ENCODE results near the gene UPK3BL2. TPM values are rescaled to one million over a fixed set of nuclear protein-coding genes. Genes with fewer than 3 reads are reported as not detected.
"Not testable (repeated sequence)": the region's sequence is repeated elsewhere in the genome, so short reads cannot be mapped to it uniquely, and the experiment has no call there.

Gene UPK3BL2
- total RNA-seq, 2 donors from 2014 or later, result 23.3 to 26.0 TPM

DNA sequence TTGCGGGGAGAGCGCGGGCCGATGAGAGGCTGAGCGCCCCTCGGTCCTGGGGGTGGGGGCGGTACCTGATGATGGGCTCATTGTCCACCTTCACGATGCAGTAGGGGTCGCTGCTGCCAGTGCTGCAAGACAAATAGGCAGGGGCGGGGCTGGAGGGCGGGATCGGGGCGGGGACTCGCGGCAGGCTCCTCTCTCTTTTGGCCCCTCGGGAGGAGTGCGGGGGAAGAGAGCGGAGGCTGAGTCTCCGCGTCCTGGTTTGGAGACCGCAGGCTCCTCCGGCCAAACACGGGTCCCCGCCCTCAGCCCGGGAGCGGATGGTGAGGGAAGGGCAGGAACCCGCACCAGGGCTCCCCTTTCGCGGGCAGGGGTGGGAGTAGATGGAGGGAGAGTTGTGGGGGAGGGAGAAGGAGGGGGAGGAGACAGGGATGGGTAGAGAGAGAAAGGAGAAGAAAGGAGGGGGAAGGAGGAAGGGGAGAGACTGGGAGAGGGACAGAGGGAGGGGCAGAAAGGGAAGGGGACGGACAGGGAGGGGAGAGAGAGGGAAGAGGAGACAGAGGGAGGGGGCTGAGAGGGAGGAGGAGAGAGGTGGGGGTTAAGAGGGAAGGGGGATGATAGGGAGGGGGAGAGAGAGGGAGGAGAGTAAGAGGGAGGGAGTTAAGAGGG is 31.5 kb downstream of the UPK3BL2 start:
- not testable (repeated sequence) for DNase-seq (ENCODE audit: low spot score in 2 of 2); H3K36me3 Mint-ChIP-seq; H3K27ac Mint-ChIP-seq; H3K9me3 Mint-ChIP-seq
- ATAC-seq, result peak; percentile 56 to 79

DNA sequence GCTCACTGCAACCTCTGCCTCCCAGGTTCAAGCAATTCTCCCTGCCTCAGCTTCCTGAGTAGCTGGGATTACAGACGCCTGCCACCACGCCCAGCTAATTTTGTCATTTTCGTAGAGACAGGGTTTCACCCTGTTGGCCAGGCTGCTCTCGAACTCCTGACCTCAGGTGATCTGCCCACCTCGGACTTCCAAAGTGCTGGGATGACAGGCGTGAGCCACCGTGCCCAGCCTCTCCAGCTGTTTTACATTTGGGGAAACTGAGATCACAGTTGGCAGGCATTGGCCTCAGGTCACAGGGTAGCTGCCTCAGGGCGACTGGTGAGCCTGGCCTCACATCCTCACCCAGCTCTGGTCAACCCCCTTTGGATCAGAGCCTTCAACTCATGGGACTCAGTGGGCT is 32.9 kb downstream of the UPK3BL2 start:
- H3K27ac Mint-ChIP-seq, H3K36me3 Mint-ChIP-seq, H3K9me3 Mint-ChIP-seq, ATAC-seq: not testable (repeated sequence)
- DNase-seq (ENCODE audit: low spot score in 2 of 2), result peak in 1 of 2 donors; percentile 55

DNA sequence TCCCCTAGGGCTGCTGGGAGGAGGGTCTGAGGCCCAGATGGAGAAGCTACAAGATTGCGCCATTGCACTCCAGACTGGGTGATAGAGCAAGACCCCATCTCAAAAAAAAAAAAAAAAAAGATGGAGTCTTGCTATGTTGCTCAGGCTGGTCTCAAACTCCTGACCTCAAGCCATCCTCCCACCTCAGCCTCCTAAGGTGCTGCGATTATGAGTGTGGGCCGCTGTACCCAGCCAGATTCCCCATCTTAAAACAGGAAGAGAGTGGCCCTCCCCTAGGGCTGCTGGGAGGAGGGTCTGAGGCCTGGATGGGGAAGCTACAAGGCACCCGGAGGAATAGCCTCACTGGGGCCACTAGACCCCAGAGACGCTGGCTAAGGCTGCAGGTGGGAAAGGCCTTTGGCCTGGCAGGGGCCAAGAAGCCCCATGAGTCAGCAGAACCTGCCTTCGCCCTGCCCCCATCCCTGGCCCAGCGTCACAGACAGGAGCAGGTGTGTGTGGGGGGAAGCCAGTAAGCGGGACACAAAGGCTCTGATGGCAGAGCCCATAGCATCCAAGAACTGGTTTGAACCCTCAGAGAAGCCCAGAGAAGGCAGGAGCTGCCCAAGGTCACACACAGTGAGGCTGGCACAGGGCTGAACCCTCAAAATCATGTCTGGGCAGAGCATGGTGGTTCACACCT is 35.9 kb downstream of the UPK3BL2 start:
- not testable (repeated sequence) for H3K36me3 Mint-ChIP-seq, H3K9me3 Mint-ChIP-seq, H3K27ac Mint-ChIP-seq, ATAC-seq
- DNase-seq (ENCODE audit: low spot score in 2 of 2), result peak in 1 of 2 donors; percentile 49

DNA sequence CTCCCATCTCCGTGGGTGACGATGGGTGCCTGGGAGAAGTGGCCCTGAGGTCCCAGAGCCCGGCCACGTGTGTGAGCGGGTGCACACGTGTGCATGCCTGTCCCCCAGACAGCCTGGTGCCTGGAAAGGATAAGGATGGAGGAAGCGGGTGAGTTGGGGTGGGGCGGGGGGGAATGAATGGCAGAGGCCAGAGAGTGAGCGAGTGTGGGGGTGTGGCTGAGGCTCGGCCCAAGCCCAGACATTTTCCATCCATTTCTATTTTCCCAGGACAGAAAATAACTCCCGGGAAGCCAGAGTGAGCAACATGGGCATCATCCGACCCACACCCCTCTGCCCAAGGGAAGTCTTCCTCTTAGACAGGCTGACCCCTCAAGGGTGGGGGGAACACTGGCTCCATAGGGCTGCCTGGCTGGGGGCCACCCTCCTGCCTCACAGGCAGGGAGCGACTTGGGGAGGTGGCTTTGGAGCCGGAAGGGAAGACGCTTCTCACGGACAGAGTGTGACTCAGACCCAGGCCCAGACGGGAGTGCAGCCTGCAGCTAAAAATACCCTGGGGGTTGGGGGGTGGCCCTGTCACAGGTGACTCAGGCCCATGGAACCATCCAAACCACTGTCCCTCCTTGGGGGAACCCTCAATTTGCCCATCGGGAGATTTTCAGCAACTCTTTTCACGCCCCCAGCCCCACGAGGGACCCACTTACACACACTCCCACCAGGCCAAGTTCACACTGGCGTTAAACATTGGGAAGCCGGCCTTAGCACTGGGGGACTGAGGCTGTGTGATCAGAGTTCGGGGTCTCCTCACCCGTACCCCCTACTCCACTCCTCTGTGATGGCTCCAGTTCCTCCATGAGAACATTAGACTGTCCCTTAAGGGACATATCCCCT is 38.0 kb downstream of the UPK3BL2 start:
- peak in 1 of 2 donors; percentile 50 for ATAC-seq
- DNase-seq (ENCODE audit: low spot score in 2 of 2); H3K9me3 Mint-ChIP-seq; H3K27ac Mint-ChIP-seq; H3K36me3 Mint-ChIP-seq: not testable (repeated sequence)

DNA sequence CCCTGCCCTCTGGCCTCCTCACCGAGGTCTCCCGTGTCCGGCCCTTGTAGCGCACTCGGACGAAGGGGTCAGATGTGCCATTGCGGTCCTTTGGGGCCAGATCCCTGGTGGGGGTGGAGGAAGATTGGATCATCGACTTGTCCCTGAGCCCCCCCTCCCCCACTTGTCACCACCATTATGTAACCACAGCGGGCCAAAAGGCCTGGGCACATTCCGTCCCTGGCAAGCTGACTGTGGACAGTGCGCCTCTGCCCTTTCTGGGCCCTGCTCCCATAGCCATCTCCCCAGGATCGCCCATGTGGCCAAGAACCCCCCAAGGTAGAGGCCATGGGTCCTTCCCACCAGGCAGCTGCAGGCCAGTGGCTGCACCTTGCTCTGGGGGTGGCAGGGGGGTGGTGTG is 40.4 kb downstream of the UPK3BL2 start:
- not testable (repeated sequence) for DNase-seq (ENCODE audit: low spot score in 2 of 2); H3K27ac Mint-ChIP-seq; H3K9me3 Mint-ChIP-seq; H3K36me3 Mint-ChIP-seq
- ATAC-seq, result peak in 1 of 2 donors; percentile 6

DNA sequence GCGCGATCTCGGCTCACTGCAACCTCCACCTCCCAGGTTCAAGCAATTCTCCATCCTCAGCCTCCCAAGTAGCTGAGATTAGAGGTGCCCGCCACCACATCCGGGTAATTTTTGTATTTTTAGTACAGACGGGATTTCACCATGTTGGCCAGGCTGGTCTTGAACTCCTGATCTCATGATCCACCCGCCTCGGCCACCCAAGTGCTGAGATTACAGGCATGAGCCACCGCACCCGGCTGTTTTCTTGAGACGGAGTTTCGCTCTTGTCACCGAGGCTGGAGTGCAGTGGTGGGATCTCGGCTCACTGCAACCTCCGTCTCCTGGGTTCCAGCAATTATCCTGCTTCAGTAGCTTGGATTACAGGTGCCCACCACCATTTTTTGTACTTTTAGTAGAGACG is 45.2 kb downstream of the UPK3BL2 start:
- ATAC-seq; H3K27ac Mint-ChIP-seq; H3K36me3 Mint-ChIP-seq; DNase-seq (ENCODE audit: low spot score in 2 of 2); H3K9me3 Mint-ChIP-seq: not testable (repeated sequence)

DNA sequence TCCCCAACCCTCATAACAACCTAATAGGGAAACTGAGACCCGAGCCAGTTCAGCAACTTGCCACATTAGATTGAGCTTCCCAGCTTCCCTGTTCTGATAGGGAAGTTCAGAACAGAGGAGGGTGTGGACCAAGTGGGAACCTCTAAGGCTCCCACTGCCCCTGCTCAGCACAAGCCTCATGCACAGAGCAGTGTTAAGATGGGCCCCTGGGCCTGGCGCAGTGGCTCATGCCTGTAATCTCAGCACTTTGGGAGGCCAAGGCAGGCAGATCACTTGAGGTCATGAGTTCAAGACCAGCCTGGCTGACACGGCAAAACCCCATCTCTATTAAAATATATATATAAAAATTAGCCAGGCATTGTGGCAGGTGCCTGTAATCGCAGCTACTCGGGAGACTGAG is 46.2 kb downstream of the UPK3BL2 start:
- not testable (repeated sequence) for H3K27ac Mint-ChIP-seq, H3K36me3 Mint-ChIP-seq, H3K9me3 Mint-ChIP-seq, ATAC-seq
- DNase-seq (ENCODE audit: low spot score in 2 of 2), result peak in 1 of 2 donors; percentile 54

DNA sequence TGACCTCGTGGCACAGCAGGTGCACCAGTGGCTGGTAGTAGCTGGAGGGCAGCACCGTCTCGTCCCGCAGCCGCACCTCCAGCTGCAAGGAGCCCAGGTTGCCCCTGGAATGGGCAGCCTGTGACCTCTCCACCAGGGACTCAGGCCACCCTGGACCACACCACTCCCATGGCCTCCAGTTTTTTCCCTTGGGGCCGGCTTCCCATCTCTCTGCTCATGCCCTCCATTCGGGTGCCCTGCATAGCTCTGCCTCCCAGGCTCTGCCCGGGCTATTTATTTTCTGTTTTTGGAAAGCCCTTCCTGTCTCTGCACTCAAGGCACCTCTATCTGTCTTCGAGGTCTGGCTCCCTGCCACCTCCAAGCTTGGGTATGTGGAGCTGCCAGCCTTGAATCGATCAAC is 46.6 kb downstream of the UPK3BL2 start:
- not testable (repeated sequence) for H3K36me3 Mint-ChIP-seq, H3K27ac Mint-ChIP-seq, ATAC-seq, H3K9me3 Mint-ChIP-seq
- peak in 1 of 2 donors; percentile 55 for DNase-seq (ENCODE audit: low spot score in 2 of 2)

DNA sequence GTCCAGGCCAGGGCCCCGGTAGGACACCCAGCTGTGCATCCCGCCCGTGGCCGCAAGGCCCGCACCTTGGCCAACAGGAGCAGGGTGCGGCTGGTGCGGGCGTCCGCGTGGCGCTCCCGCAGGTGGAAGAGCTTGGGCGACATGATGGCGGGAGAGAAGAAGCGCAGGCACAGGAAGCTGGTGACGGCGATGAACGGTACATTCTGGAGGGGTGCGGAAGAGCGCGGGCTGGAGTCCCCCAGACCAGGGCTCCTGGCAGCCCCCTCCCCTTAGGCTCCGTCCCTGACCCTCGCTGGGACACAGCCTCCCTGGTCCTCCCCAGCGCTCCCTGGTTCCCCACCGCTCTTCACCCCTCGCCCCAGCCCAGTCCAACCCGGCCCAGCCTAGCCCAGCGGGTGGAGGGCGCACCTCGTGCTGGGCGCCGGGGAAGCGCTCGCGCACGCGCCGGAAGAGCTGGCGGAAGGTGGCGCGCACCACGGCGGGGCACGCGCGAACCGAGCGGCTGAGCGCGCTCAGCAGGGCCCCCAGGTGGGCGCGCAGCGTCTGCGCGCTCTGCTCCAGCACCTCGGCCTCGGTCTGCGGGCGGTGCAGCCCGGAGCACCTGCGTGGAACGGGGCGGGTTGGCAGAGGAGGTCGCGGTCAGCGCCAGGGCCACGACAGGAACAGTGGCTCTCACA is 48.9 kb downstream of the UPK3BL2 start:
- ATAC-seq, result peak; percentile 72 to 80
- H3K27ac Mint-ChIP-seq; H3K9me3 Mint-ChIP-seq; H3K36me3 Mint-ChIP-seq; DNase-seq (ENCODE audit: low spot score in 2 of 2): not testable (repeated sequence)

DNA sequence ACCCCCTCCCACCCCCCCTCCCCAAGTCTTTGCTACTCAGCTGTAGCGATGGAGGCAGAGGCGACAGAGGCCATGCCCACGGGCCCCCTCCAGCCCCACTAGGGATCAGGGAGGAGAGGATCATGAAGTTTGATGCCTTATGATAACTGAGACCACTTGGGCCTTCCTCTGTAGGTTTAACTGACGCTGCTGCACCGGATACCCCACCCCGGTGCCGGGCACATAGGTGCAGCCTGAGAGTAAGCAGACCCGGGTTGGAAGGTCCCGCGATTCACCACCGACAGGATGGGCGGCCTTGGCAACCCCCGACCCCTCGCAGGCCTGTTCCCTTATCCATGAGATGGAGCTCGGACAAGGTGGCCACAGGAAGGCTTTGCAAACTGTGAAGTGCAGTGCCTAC is 49.5 kb downstream of the UPK3BL2 start:
- peak; percentile 55 to 68 for DNase-seq (ENCODE audit: low spot score in 2 of 2)
- not testable (repeated sequence) for H3K9me3 Mint-ChIP-seq, H3K27ac Mint-ChIP-seq, H3K36me3 Mint-ChIP-seq
- peak; percentile 13 to 15 for ATAC-seq

DNA sequence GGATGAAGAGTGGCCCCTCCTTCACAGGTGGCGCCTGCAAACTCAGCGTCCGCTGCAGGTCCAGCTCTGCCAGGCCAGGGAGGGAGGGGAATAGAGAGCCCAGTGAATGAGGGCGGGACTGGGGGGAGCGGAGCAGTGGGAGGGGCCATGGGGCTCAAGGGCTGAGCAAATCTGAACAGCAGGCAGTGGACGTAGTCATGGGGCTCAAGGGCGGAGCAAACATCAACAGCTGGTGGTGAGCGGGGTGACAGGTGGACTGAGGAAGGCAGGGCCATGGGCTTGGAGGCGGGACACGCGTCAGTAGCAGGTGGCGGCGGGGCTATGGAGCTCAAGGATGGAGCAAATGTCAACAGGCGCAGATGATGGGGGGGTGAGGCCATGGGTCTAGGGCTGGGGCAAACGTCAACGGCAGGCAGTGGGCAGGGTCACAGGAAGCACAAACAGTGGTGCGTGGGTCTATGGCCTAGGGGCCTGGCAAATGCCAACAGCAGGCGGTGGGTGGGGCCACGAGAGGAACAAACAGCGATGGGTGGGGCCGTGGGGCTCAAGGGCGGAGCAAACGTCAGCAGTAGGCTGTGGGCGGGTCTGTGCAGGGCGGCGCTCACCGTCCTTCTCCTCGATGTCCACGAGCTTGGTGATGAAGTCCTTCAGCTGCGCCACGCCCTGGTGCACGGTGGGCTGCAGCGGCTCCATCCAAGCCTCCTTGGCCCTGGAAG is 50.1 kb downstream of the UPK3BL2 start:
- ATAC-seq (peak; percentile 48 to 58), DNase-seq (ENCODE audit: low spot score in 2 of 2) (peak in 1 of 2 donors; percentile 4)
- H3K36me3 Mint-ChIP-seq, H3K27ac Mint-ChIP-seq, H3K9me3 Mint-ChIP-seq: not testable (repeated sequence)

DNA sequence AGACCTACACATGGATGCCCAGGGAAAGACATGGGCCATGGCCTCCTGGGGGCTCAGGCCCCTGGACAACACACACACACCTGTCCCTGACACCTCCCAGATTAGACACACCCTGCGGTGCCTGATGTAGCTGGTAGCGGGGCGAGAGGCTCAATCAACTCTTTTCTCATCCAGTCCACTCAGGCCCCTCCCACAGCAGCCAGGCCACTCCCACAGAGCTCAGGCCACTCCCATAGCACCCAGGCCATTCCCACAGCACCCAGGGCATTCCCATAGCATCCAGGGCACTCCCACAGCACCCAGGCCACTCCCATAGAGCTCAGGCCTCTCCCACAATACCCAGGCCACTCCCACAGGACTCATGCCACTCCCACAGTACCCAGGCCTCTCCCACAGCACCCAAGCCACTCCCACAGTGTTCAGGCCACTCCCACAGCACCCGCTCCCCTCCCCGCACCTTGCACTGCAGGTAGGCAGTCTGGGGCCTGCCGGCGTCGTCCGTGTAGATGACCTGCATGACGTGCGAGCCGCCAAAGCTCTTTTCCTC is 52.9 kb downstream of the UPK3BL2 start:
- DNase-seq (ENCODE audit: low spot score in 2 of 2), result peak; percentile 55 to 87
- not testable (repeated sequence) for H3K9me3 Mint-ChIP-seq, H3K36me3 Mint-ChIP-seq, H3K27ac Mint-ChIP-seq
- ATAC-seq, result peak; percentile 36 to 74

Other genes starting within 250 kb of the UPK3BL2 start
- not detected for gene SPDYE6, start 187.3 kb downstream of the UPK3BL2 start, total RNA-seq
- gene PRKRIP1, start 147.3 kb downstream of the UPK3BL2 start, total RNA-seq, result 10 to 100 TPM; 22.9 to 42.3 TPM
- 10 to 100 TPM; 25.8 to 26.7 TPM for gene ORAI2, start 110.1 kb downstream of the UPK3BL2 start, total RNA-seq
- 1 to 10 TPM; 8.2 to 9.3 TPM for gene ALKBH4, start 78.8 kb downstream of the UPK3BL2 start, total RNA-seq
- 10 to 100 TPM; 11.6 to 12.5 TPM for gene LRWD1, start 78.7 kb downstream of the UPK3BL2 start, total RNA-seq
- 10 to 100 TPM; 56.9 to 79.6 TPM for gene POLR2J, start 64.8 kb downstream of the UPK3BL2 start, total RNA-seq
- gene RASA4B, start 25.9 kb downstream of the UPK3BL2 start, total RNA-seq, result 10 to 100 TPM; 21.8 to 23.9 TPM
- not detected for gene SPDYE2, start 7.5 kb upstream of the UPK3BL2 start, total RNA-seq
- 10 to 100 TPM; 68.5 to 69.1 TPM for gene POLR2J3, start 28.9 kb upstream of the UPK3BL2 start, total RNA-seq
- 10 to 100 TPM; 47.8 to 79.4 TPM for gene RASA4, start 73.1 kb upstream of the UPK3BL2 start, total RNA-seq
- 10 to 100 TPM; 38.5 to 43.4 TPM for gene UPK3BL1, start 99.1 kb upstream of the UPK3BL2 start, total RNA-seq
- gene SPDYE2B, start 106.6 kb upstream of the UPK3BL2 start, total RNA-seq, result not detected
- gene POLR2J2, start 128.0 kb upstream of the UPK3BL2 start, total RNA-seq, result 10 to 100 TPM; 18.1 to 20.9 TPM
- gene FAM185A, start 205.3 kb upstream of the UPK3BL2 start, total RNA-seq, result 1 to 10 TPM; 5.7 to 9.2 TPM